HG02588 (cell line): Measurements from ENCODE around the gene ROCK1.
A peak's percentile ranks its signal among the peaks of the same experiment; 100 is the strongest.
"Not testable (repeated sequence)": the region's sequence is repeated elsewhere in the genome, so short reads cannot be mapped to it uniquely, and the experiment has no call there.

Experiments used
- ATAC-seq: cut with Tn5 transposase; IDR thresholded peaks from one replicate; pipeline ENCODE4 v1.9.1; 2021; ENCODE audit warnings: mild to moderate bottlenecking, moderate library complexity; ENCODE audit not compliant: unreplicated experiment

Gene ROCK1

GRCh38 chr18:21111346-21112139, at the start of gene ROCK1:
ROCK1 (minus strand) TSS chr18:21111813; CDS start chr18:21110910, 903 bp downstream.
- peak; percentile 94 for ATAC-seq

- no peak for ATAC-seq
These were observed 43.8 kb upstream of the ROCK1 start for GRCh38 chr18:21155443-21155842.

DNA sequence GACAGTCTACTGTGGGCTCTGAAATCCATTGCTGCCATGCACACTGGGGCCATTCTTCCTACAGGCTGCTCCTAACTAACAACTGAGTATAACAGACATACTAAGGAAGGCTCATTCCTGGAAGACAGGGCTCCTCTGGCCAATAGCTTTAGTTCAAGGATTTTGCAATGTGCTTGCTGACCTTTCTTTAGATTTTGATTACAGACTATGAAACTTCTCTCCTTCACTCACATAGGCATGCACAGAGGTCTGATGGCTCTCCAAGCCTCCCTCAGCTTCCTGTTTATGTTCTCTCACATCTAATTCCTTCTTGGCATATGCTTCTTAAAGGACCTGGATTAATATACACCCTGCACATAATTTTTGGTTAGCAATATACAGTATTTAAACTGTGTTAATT, 34.4 kb upstream of the ROCK1 start:
- ATAC-seq, result no peak

- ATAC-seq, result no peak
These were observed 33.8 kb upstream of the ROCK1 start for GRCh38 chr18:21145371-21145770.

GRCh38 chr18:21141668-21142422, 30.2 kb upstream of the ROCK1 start:
- ATAC-seq, result no peak

- not testable (repeated sequence) for ATAC-seq
These were observed 26.3 kb upstream of the ROCK1 start for GRCh38 chr18:21137719-21138488.

DNA sequence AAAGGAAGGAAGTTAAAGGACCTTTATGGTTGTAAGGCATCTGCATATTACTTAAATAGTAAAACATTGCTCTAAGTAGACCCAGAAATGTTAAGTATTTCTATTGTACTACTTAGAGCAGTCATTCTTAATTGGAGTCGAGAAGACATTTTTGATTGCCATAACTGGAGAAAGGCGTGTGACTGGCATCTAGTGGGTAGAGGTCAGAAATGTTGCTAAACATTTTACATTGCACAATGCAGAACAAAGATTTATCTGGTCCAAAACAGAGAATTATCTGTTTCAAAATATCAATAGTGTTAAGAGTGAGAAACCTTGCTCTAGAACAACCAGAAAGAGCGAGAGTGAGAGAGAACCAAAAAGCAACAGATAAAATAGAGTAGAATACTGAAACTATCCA, 23.3 kb upstream of the ROCK1 start:
- ATAC-seq, result no peak

GRCh38 chr18:21132398-21132918, 20.8 kb upstream of the ROCK1 start:
- ATAC-seq, result no peak

DNA sequence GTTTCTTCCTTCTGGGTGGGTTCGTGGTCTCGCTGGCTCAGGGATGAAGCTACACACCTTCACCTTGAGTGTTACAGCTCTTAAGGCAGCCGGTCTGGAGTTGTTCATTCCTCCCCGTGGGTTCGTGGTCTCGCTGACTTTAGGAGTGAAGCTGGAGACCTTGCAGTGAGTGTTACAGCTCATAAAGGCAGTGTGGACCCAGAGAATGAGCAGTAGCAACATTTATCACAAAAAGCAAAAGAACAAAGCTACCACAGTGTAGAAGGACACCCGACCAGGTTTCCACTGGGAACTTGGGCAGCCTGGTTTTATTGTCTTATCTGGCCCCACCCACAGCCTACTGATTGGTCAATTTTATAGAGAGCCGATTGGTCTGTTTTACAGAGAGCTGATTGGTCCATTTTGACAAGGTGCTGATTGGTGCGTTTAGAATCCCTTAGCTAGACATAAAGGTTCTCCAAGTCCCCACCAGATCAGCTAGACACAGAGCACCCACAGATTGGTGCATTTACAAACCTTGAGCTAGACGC, 20.1 kb upstream of the ROCK1 start:
- no peak for ATAC-seq

DNA sequence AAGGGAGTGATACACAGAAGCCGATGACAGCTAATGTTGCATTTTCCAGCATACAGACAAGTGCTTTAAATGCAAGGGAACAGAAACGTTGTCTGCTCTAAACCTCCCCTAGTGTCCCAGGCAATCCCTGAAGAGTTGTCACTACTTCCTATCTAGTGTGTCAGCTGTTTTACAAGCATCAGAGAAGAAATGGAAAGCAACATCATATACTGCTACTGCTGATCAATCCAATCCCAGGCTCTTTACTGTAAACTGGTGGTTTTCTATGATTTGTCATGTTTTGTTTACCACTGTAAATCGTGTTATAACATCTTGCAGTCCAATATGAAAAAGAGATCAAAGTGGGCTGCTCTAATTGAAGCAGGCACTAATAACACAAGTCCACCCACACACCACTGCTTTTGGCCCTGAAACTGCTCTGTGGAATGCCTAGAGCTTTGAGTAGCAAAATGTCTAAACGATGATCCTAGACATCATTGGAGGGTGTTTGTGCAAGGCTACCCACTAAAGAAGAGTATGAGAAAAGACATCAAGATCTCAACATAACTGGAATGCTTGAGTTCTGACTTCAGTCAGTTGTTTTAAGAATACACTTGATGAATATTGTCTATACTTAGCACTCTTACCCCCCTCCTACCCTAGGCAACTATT, 18.1 kb upstream of the ROCK1 start:
- no peak for ATAC-seq

- ATAC-seq, result no peak
These were observed 11.8 kb upstream of the ROCK1 start for GRCh38 chr18:21123290-21123926.

- no peak for ATAC-seq
These were observed 7.2 kb upstream of the ROCK1 start for GRCh38 chr18:21118806-21119205.

- ATAC-seq, result no peak
These were observed 6.0 kb upstream of the ROCK1 start for GRCh38 chr18:21117409-21118131.

DNA sequence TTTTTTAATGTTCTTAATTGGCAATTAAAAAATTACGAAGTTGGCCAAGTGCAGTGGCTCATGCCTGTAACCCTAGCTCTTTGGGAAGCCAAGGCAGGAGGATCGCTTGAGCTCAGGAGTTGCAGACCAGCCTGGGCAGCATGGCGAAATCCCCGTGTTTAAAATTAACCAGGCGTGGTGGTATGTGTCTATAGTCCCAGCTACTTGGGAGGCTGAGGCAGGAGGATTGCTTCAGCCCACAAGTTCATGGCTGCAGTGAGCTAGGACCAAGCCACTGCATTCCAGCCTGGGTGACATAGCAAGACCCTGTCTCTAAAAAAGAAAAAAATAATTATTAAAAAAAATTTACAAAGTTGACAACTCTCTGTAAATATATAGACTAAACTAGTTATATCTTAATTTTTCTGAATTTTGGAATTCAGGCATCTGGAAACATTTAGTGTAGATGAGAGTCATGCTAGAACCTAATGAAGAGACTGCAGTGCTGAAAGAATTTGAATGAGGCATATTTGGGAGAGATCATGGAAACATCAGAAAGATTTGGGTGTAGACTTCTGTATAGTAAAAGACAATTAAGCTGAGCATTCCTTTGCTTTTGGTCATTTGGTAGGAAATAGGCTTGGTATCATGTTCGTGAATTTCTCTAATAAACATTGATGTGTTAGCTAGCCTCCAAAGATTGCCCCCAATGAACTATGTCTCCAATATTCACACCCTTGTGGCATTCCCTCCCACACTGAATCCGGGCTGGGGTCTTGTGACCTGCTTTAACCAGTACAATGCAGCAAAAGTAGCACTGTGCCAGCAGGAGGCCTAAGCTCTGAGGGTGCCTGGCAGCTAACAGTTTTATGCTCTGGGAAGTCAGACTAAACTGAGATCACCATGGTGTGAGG, 4.2 kb upstream of the ROCK1 start:
- ATAC-seq, result no peak

DNA sequence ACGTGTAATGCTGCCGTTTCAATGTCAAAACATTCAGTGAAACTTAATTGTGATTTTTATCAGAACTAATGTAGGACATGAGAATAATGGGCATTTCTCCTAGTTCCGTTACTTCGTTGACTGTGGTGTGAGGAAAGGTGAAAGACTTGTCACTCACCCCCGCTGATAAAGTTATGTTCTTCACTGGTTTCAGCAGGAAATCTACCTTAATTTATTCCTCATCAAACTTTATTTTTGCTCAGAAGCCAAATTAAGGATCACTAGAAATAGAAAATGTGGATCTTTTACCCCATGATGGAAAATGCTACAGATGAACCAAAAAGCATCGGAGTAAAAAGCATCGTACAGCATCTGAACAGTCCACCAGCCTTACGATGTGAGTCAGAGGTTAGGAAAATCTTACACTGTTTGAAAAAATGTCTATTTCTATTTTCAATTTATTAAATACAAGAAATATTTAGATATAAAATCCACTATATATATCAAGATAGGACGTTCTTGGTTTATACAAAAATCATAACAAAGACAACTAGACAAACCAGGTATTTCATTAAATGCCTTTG, 1.0 kb upstream of the ROCK1 start:
- no peak for ATAC-seq

- ATAC-seq, result peak; percentile 18
These were observed 494 bp upstream of the ROCK1 start for GRCh38 chr18:21112140-21112473.

GRCh38 chr18:21110713-21111345, 784 bp downstream of the ROCK1 start:
- ATAC-seq, result peak; percentile 27
